Smooth muscle cell (in vitro differentiated cells): ENCODE data around the gene UMPS. TPM values are rescaled to one million over a fixed set of nuclear protein-coding genes. Genes with fewer than 3 reads are reported as not detected.

Experiments
- DNase-seq: peaks from one replicate; lab custom pipeline; 2025; ENCODE audit not compliant: unreplicated experiment; lab: John Stamatoyannopoulos, UW
- H2AFZ ChIP-seq: fragments of 200-600 bp; sonication (generic); 2 replicates; pipeline ENCODE4 v1.6.0; 2016; ENCODE audit warnings: antibody characterized with exemption, low read depth, mild to moderate bottlenecking
- H3F3A ChIP-seq: fragments of 200-600 bp; sonication (generic); 2 replicates; pipeline ENCODE4 v1.6.0; 2017; ENCODE audit warnings: antibody characterized with exemption, low read depth
- H3K27ac ChIP-seq: fragments of 200-600 bp; sonication (generic); 2 replicates; pipeline ENCODE4 v1.5.1; 2016; ENCODE audit warnings: low read depth, mild to moderate bottlenecking
- H3K27me3 ChIP-seq: fragments of 200-600 bp; sonication (generic); 2 replicates; pipeline ENCODE4 v1.6.1; 2016; ENCODE audit warnings: low read depth, mild to moderate bottlenecking
- H3K36me3 ChIP-seq: fragments of 200-600 bp; sonication (generic); 2 replicates; pipeline ENCODE4 v1.5.1; 2016; ENCODE audit warnings: low read depth
- H3K4me1 ChIP-seq: fragments of 200-600 bp; sonication (generic); 2 replicates; pipeline ENCODE4 v1.5.1; 2016; ENCODE audit warnings: low read depth
- H3K4me2 ChIP-seq: fragments of 200-600 bp; sonication (generic); 2 replicates; pipeline ENCODE4 v1.6.0; 2016; ENCODE audit warnings: mild to moderate bottlenecking
- H3K4me3 ChIP-seq: fragments of 200-600 bp; sonication (generic); 2 replicates; pipeline ENCODE4 v1.5.1; 2016; ENCODE audit warnings: mild to moderate bottlenecking
- H3K79me2 ChIP-seq: fragments of 200-600 bp; sonication (generic); 2 replicates; pipeline ENCODE4 v1.6.0; 2016; ENCODE audit warnings: low read depth, mild to moderate bottlenecking
- H3K9ac ChIP-seq: fragments of 200-600 bp; sonication (generic); 2 replicates; pipeline ENCODE4 v1.6.0; 2016; ENCODE audit warnings: low read depth
- H3K9me3 ChIP-seq: fragments of 200-600 bp; sonication (generic); replicated peaks from 2 replicates; pipeline ENCODE4 v1.5.1; 2016; ENCODE audit warnings: low read depth
- H4K20me1 ChIP-seq: fragments of 200-600 bp; sonication (generic); 2 replicates; pipeline ENCODE4 v1.6.0; 2016; ENCODE audit warnings: low read depth
- WGBS: methylation state at CpG from one replicate; pipeline ENCODE4 v1.1.7; 2016; ENCODE audit warnings: low lambda C conversion rate; 5-methylcytosine and 5-hydroxymethylcytosine counted together
- polyA plus RNA-seq: library from polyadenylated mRNA; unstranded; fragments of >200 nt; fragmentation: Nextera tagmentation; extraction: Ambion mirVana; gene quantifications from 2 replicates; pipeline ENCODE4 v1.2.1, GENCODE V29; 2016
- total RNA-seq: library from RNA; depleted of rRNA; stranded (reverse); fragments of >200 nt; gene quantifications from 2 replicates; pipeline ENCODE4 v1.2.3, GENCODE V29; 2014
- TF ChIP-seq, protein P1 (sequence below): fragments of 200-600 bp; sonication (generic); IDR thresholded peaks from 2 replicates; pipeline ENCODE4 v1.5.1; 2017; ENCODE audit warnings: borderline replicate concordance, mild to moderate bottlenecking, antibody characterized with exemption; ENCODE audit not compliant: insufficient read depth, poor library complexity, severe bottlenecking

UMPS gene
- total and polyA plus RNA-seq, 2 experiments from 2014 or later = 22.3 to 79.2 TPM

GRCh38 chr3:124777762-124778470 lies 47.7 kb downstream of the UMPS start:
- H3K79me2 ChIP-seq = peaks cover 14% of the 10 kb centered on the region
- H3K4me3 ChIP-seq = no peak overlapping the region
- no peaks in the 10 kb centered on the region for H4K20me1 ChIP-seq
- H3K9ac ChIP-seq = no peak overlapping the region
- no peaks in the 10 kb centered on the region for H3K36me3 ChIP-seq
- peaks cover 14% of the 10 kb centered on the region for H3F3A ChIP-seq
- peaks cover 20% of the 10 kb centered on the region for H3K4me1 ChIP-seq
- WGBS = 98% methylated on average over 5 of the region's 5 CpGs
- H3K4me2 ChIP-seq = no peak overlapping the region
- TF ChIP-seq, protein P1, sequence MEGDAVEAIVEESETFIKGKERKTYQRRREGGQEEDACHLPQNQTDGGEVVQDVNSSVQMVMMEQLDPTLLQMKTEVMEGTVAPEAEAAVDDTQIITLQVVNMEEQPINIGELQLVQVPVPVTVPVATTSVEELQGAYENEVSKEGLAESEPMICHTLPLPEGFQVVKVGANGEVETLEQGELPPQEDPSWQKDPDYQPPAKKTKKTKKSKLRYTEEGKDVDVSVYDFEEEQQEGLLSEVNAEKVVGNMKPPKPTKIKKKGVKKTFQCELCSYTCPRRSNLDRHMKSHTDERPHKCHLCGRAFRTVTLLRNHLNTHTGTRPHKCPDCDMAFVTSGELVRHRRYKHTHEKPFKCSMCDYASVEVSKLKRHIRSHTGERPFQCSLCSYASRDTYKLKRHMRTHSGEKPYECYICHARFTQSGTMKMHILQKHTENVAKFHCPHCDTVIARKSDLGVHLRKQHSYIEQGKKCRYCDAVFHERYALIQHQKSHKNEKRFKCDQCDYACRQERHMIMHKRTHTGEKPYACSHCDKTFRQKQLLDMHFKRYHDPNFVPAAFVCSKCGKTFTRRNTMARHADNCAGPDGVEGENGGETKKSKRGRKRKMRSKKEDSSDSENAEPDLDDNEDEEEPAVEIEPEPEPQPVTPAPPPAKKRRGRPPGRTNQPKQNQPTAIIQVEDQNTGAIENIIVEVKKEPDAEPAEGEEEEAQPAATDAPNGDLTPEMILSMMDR = no peak
- no peak overlapping the region for H3K27ac ChIP-seq
- DNase-seq = no peak
- no peaks in the 10 kb centered on the region for H3K27me3 ChIP-seq
- no peaks in the 10 kb centered on the region for H3K9me3 ChIP-seq
- no peak overlapping the region for H2AFZ ChIP-seq

DNA sequence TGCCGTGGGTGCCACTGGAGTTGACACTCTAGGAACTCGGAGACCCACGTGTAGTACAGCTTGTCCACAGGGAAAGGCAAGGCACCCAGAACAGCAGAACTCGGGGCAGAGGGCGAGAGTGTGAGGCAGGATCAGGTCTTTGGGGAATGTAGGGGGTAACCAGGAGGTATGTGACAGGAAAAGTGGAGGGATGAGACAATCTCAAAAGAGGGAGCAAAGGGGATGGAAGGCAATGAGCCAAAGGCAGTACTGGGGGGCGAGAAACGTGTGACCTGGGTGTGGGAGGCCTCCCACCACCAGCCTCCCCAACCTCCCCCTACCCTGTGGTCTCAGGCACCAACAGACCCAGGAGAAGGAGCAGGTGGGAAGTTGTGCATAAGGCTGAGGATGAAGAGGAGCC lies 48.9 kb downstream of the UMPS start:
- 93% methylated on average over 7 of the region's 7 CpGs for WGBS
- H3F3A ChIP-seq = peaks cover 8% of the 10 kb centered on the region
- H3K36me3 ChIP-seq = no peaks in the 10 kb centered on the region
- TF ChIP-seq, protein P1 = no peak
- no peaks in the 10 kb centered on the region for H3K27me3 ChIP-seq
- H3K79me2 ChIP-seq = peaks cover 14% of the 10 kb centered on the region
- peaks cover 22% of the 10 kb centered on the region for H3K4me1 ChIP-seq
- no peak overlapping the region for H3K4me3 ChIP-seq
- no peak for DNase-seq
- no peak overlapping the region for H3K9ac ChIP-seq
- no peaks in the 10 kb centered on the region for H4K20me1 ChIP-seq
- no peaks in the 10 kb centered on the region for H3K9me3 ChIP-seq
- no peak overlapping the region for H3K4me2 ChIP-seq
- H2AFZ ChIP-seq = no peak overlapping the region
- peak overlapping the region; percentile 98 for H3K27ac ChIP-seq

GRCh38 chr3:124779751-124780191 lies 49.5 kb downstream of the UMPS start:
- peak overlapping the region; percentile 72 for H3K4me2 ChIP-seq
- TF ChIP-seq, protein P1 = no peak
- no peak overlapping the region for H3K4me3 ChIP-seq
- peak overlapping the region; percentile 84 for H3K9ac ChIP-seq
- H4K20me1 ChIP-seq = no peaks in the 10 kb centered on the region
- no peak overlapping the region for H2AFZ ChIP-seq
- no peak for DNase-seq
- 57% methylated on average over 9 of the region's 9 CpGs for WGBS
- H3K9me3 ChIP-seq = no peaks in the 10 kb centered on the region
- no peaks in the 10 kb centered on the region for H3K27me3 ChIP-seq
- peak overlapping the region; percentile 98 for H3K27ac ChIP-seq
- peaks cover 14% of the 10 kb centered on the region for H3K79me2 ChIP-seq
- no peaks in the 10 kb centered on the region for H3K36me3 ChIP-seq
- peaks cover 19% of the 10 kb centered on the region for H3K4me1 ChIP-seq
- peaks cover 8% of the 10 kb centered on the region for H3F3A ChIP-seq

DNA sequence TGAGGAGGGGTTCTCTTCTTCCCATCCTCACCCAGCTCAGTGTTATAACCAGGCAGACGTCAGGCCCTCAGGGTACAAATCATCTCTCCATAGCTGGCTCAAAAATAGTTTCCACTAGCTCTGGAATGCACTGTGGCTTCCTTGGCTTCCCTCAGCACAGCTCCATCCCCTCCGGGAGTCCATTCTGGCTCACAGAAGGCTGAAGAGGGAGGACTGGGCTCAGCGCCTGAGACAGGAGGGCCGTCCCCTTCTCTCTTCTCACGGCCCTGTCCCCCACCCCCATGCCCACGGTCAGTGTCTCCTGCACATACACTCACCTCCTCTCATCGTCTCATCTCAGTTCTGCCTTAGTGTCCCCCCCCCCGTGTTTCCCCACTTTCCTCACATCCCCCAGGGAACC lies 50.1 kb downstream of the UMPS start:
- Histone ChIP-seq H3K9ac (peak overlapping the region; percentile 84), H3F3A (peaks cover 8% of the 10 kb centered on the region), H3K4me3 (no peak overlapping the region), H3K9me3 (no peaks in the 10 kb centered on the region), H3K4me2 (peak overlapping the region; percentile 72), H3K4me1 (peaks cover 17% of the 10 kb centered on the region), H3K27me3 (no peaks in the 10 kb centered on the region), H3K36me3 (no peaks in the 10 kb centered on the region), H3K27ac (peak overlapping the region; percentile 98), H4K20me1 (no peaks in the 10 kb centered on the region), H2AFZ (no peak overlapping the region), H3K79me2 (peaks cover 14% of the 10 kb centered on the region)
- 14% methylated on average over 8 of the region's 8 CpGs for WGBS
- DNase-seq = no peak
- TF ChIP-seq, protein P1 = no peak
